HepG2 (cell line): Measurements from ENCODE around the gene RNU7-1. TPM values are rescaled to one million over a fixed set of nuclear protein-coding genes. Genes with fewer than 3 reads are reported as not detected.

Source experiments
- ARNT2 ChIP-seq: sonication (generic); formaldehyde crosslinking; IDR thresholded peaks from 2 replicates; pipeline ENCODE4 v1.8.0; 2022; ENCODE audit warnings: mild to moderate bottlenecking, low read depth, missing genetic modification reagents, moderate library complexity
- DNMT1 ChIP-seq: sonication (generic); formaldehyde crosslinking; IDR thresholded peaks from 2 replicates; pipeline ENCODE4 v1.5.1; 2020; ENCODE audit warnings: mild to moderate bottlenecking, missing genetic modification reagents
- EZH2 ChIP-seq: conservative IDR thresholded peaks from 2 replicates; pipeline ENCODE4 v1.6.1; 2012; ENCODE audit warnings: mild to moderate bottlenecking, low read depth, low read length, moderate library complexity
- FOXO1 ChIP-seq: sonication (generic); formaldehyde crosslinking; IDR thresholded peaks from 2 replicates; pipeline ENCODE4 v1.4.0; 2020; ENCODE audit warnings: missing genetic modification reagents
- HOXD1 ChIP-seq: sonication (generic); formaldehyde crosslinking; IDR thresholded peaks from 2 replicates; pipeline ENCODE4 v1.5.0; 2020; ENCODE audit warnings: missing genetic modification reagents
- IRX3 ChIP-seq: sonication (generic); formaldehyde crosslinking; IDR thresholded peaks from 2 replicates; pipeline ENCODE4 v1.8.1; 2023; ENCODE audit warnings: mild to moderate bottlenecking, low read depth, missing genetic modification reagents, borderline replicate concordance
- JUN ChIP-seq: sonication (generic); formaldehyde crosslinking; IDR thresholded peaks from 2 replicates; pipeline ENCODE4 v1.4.0; 2020; ENCODE audit warnings: mild to moderate bottlenecking, missing genetic modification reagents
- MAFK ChIP-seq, 2 experiments: IDR thresholded peaks in 1 of 2; conservative IDR thresholded peaks in 1 of 2; 2 replicates each; pipeline ENCODE4 v1.6.1; 2011; ENCODE audit warnings: improper control_type of control experiment in 2 of 2, low read length in 2 of 2
- MAZ ChIP-seq, 2 experiments: sonication (generic) in 1 of 2; formaldehyde crosslinking in 1 of 2; IDR thresholded peaks; 2 replicates each; pipeline versions ENCODE4 v1.5.0 to v1.6.1; 2012 to 2020; ENCODE audit warnings: low read depth in 2 of 2, mild to moderate bottlenecking in 2 of 2, borderline replicate concordance in 1 of 2, improper control_type of control experiment in 1 of 2, low read length in 1 of 2, missing genetic modification reagents in 1 of 2, moderate library complexity in 1 of 2
- NBN ChIP-seq: fragments of 450-650 bp; conservative IDR thresholded peaks from 2 replicates; pipeline ENCODE4 v1.6.1; 2017
- NR3C1 ChIP-seq: sonication (generic); formaldehyde crosslinking; IDR thresholded peaks from 2 replicates; pipeline ENCODE4 v1.4.0; 2020; ENCODE audit warnings: missing genetic modification reagents
- NRL ChIP-seq: sonication (generic); formaldehyde crosslinking; IDR thresholded peaks from 2 replicates; pipeline ENCODE4 v1.5.0; 2020; ENCODE audit warnings: missing genetic modification reagents, mild to moderate bottlenecking, moderate library complexity, borderline replicate concordance
- POGZ ChIP-seq: sonication (generic); formaldehyde crosslinking; IDR thresholded peaks from 2 replicates; pipeline ENCODE4 v1.4.0; 2020; ENCODE audit warnings: mild to moderate bottlenecking, missing genetic modification reagents
- RAD51 ChIP-seq: fragments of 450-650 bp; IDR thresholded peaks from 2 replicates; pipeline ENCODE4 v1.6.1; 2016; ENCODE audit warnings: borderline replicate concordance
- RARA ChIP-seq: IDR thresholded peaks from 2 replicates; pipeline ENCODE4 v1.6.1; 2016; ENCODE audit warnings: missing genetic modification reagents, missing compliant biosample characterization
- RBFOX2 ChIP-seq: fragments of 200-400 bp; formaldehyde crosslinking; IDR thresholded peaks from 2 replicates; pipeline ENCODE4 v1.6.1; 2017; ENCODE audit warnings: low read depth, mild to moderate bottlenecking, low read length
- RXRA ChIP-seq: sonication (generic); formaldehyde crosslinking; IDR thresholded peaks from 2 replicates; pipeline ENCODE4 v1.5.1; 2020; ENCODE audit warnings: missing genetic modification reagents
- SMC3 ChIP-seq: IDR thresholded peaks from 2 replicates; pipeline ENCODE4 v1.6.1; 2011; ENCODE audit warnings: low read length, improper control_type of control experiment
- ZBTB1 ChIP-seq: sonication (generic); formaldehyde crosslinking; IDR thresholded peaks from 2 replicates; pipeline ENCODE4 v1.4.0; 2020; ENCODE audit warnings: missing genetic modification reagents, borderline replicate concordance
- ZNF24 ChIP-seq: fragments of 450-650 bp; IDR thresholded peaks from 2 replicates; pipeline ENCODE4 v1.6.1; 2017; ENCODE audit warnings: antibody characterized with exemption, mild to moderate bottlenecking
- ZNF3 ChIP-seq: IDR thresholded peaks from 2 replicates; pipeline ENCODE4 v1.7.0; 2017; ENCODE audit warnings: inconsistent platforms
- ZNF30 ChIP-seq: sonication (generic); formaldehyde crosslinking; IDR thresholded peaks from 2 replicates; pipeline ENCODE4 v1.5.0; 2020; ENCODE audit warnings: mild to moderate bottlenecking, missing genetic modification reagents
- ZNF326 ChIP-seq: sonication (generic); formaldehyde crosslinking; IDR thresholded peaks from 2 replicates; pipeline ENCODE4 v1.4.0; 2020; ENCODE audit warnings: missing genetic modification reagents, borderline replicate concordance
- ZNF382 ChIP-seq: sonication (generic); formaldehyde crosslinking; IDR thresholded peaks from 2 replicates; pipeline ENCODE4 v1.5.0; 2020; ENCODE audit warnings: missing genetic modification reagents, mild to moderate bottlenecking, borderline replicate concordance
- ZNF652 ChIP-seq: IDR thresholded peaks from 2 replicates; pipeline ENCODE4 v1.6.1; 2016; ENCODE audit warnings: low read depth, borderline replicate concordance
- ZNF703 ChIP-seq: sonication (generic); formaldehyde crosslinking; IDR thresholded peaks from 2 replicates; pipeline ENCODE4 v1.5.1; 2020; ENCODE audit warnings: missing genetic modification reagents, mild to moderate bottlenecking, moderate library complexity, borderline replicate concordance
- ZNF746 ChIP-seq: sonication (generic); formaldehyde crosslinking; IDR thresholded peaks from 2 replicates; pipeline ENCODE4 v1.8.0; 2022; ENCODE audit warnings: mild to moderate bottlenecking, missing genetic modification reagents
- polyA plus RNA-seq, 8 experiments: library from polyadenylated mRNA; depleted of rRNA in 3 of 8; stranded (reverse) in 7 of 8; unstranded in 1 of 8; fragments of >200 nt; fragmentation: Illumina TruSeq in 4 of 8; extraction: Trizol in 4 of 8; gene quantifications; 2 replicates each; pipeline versions ENCODE4 v1.2.1 to v1.2.3, GENCODE V29; 2011 to 2016; ENCODE audit warnings: low read depth in 4 of 8, missing spikeins in 1 of 8, mixed read lengths in 1 of 8; ENCODE audit not compliant: insufficient read depth in 1 of 8
- total RNA-seq, 5 experiments: library from RNA; depleted of rRNA; stranded (reverse); fragments of >200 nt; fragmentation: Illumina TruSeq; extraction: Trizol; gene quantifications; 2 replicates each; pipeline ENCODE4 v1.2.3, GENCODE V29; 2016; ENCODE audit warnings: low read depth in 1 of 5
- TF ChIP-seq, protein P1 (sequence below): sonication (generic); formaldehyde crosslinking; IDR thresholded peaks from 2 replicates; pipeline ENCODE4 v1.5.1; 2020; ENCODE audit warnings: missing genetic modification reagents, mild to moderate bottlenecking, borderline replicate concordance
- TF ChIP-seq, protein P2 (sequence below): IDR thresholded peaks from 2 replicates; pipeline ENCODE4 v1.6.1; 2016; ENCODE audit warnings: missing genetic modification reagents, missing compliant biosample characterization
- TF ChIP-seq, protein P3 (sequence below): IDR thresholded peaks from 2 replicates; pipeline ENCODE4 v1.6.1; 2016; ENCODE audit warnings: low read depth, control low read depth

The RNU7-1 gene
- total and polyA plus RNA-seq, 2 of the 13 experiments (the other 11 are each of a cell fraction or from before 2014, with no cell fraction given), result not detected

DNA sequence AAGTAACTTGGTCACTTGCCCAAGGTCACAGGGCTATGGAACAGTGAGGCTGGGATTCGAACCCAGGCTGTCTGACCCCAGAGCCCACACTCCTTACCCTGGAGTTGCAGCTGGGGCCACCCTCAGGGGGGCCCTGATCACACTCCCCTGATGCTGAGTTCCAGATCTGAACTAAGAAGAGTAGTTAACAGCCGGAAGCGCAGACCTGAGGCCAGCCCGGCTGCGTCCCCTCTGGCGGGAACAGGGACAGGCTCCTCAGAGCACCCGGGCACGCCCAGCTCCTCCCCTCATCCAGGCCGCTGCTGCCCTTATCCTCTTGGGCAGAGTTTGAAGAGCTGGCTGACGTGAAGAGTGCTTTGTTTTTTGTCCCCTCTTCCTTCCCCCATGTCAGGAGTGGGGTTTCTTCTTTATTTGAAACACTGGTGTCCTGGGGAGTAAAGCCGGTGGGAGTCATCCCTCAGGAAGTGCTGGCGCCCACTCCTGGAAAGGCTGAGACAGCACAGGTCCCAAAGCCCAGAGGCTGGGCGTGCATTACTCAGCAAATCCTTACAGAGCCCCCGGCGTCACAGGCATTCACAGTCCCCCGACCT lies 18.2 kb downstream of the RNU7-1 start (continued):
- TF ChIP-seq RAD51 (no peak), ZNF24 (no peak), RXRA (peak; percentile 32; the same call in 1 of the 2 replicates), EZH2 (no peak), JUN (no peak), NR3C1 (CRISPR knock-in tag) (no peak), DNMT1 (no peak), ZBTB1 (CRISPR knock-in tag) (no peak), ZNF30 (no peak), NBN (no peak), MAZ (IDR thresholded peaks at IDR 0.05; ENCODE audit: borderline replicate concordance, low read depth, low read length) (no peak), MAZ (CRISPR knock-in tag; IDR thresholded peaks at IDR 0.05; ENCODE audit: low read depth) (peak; percentile 39; the same call in 1 of the 2 replicates), ZNF3 (no peak), ZNF703 (CRISPR knock-in tag) (no peak), MAFK (conservative IDR thresholded peaks at IDR 0.05 in 1 of 2, IDR thresholded peaks at IDR 0.05 in 1 of 2; ENCODE audit: low read length in 2 of 2) (peak; percentile 83 to 92), ZNF746 (CRISPR knock-in tag) (no peak), HOXD1 (CRISPR knock-in tag) (no peak), IRX3 (CRISPR knock-in tag) (no peak), ARNT2 (CRISPR knock-in tag) (no peak), ZNF382 (CRISPR knock-in tag) (no peak), ZNF652 (CRISPR knock-in tag) (no peak), ZNF326 (CRISPR knock-in tag) (no peak), RBFOX2 (no peak), RARA (CRISPR knock-in tag) (no peak), FOXO1 (CRISPR knock-in tag) (no peak), POGZ (CRISPR knock-in tag) (0 out of 2 replicates have a peak, but pooled peaks have one; percentile 12), NRL (peak; percentile 47; the same call in 1 of the 2 replicates), SMC3 (peak; percentile 47)
- TF ChIP-seq, protein P1, sequence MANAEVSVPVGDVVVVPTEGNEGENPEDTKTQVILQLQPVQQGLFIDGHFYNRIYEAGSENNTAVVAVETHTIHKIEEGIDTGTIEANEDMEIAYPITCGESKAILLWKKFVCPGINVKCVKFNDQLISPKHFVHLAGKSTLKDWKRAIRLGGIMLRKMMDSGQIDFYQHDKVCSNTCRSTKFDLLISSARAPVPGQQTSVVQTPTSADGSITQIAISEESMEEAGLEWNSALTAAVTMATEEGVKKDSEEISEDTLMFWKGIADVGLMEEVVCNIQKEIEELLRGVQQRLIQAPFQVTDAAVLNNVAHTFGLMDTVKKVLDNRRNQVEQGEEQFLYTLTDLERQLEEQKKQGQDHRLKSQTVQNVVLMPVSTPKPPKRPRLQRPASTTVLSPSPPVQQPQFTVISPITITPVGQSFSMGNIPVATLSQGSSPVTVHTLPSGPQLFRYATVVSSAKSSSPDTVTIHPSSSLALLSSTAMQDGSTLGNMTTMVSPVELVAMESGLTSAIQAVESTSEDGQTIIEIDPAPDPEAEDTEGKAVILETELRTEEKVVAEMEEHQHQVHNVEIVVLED (CRISPR knock-in tag), result no peak
- TF ChIP-seq, protein P2, sequence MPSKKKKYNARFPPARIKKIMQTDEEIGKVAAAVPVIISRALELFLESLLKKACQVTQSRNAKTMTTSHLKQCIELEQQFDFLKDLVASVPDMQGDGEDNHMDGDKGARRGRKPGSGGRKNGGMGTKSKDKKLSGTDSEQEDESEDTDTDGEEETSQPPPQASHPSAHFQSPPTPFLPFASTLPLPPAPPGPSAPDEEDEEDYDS, result 0 out of 2 replicates have a peak, but pooled peaks have one; percentile 21
- TF ChIP-seq, protein P3, sequence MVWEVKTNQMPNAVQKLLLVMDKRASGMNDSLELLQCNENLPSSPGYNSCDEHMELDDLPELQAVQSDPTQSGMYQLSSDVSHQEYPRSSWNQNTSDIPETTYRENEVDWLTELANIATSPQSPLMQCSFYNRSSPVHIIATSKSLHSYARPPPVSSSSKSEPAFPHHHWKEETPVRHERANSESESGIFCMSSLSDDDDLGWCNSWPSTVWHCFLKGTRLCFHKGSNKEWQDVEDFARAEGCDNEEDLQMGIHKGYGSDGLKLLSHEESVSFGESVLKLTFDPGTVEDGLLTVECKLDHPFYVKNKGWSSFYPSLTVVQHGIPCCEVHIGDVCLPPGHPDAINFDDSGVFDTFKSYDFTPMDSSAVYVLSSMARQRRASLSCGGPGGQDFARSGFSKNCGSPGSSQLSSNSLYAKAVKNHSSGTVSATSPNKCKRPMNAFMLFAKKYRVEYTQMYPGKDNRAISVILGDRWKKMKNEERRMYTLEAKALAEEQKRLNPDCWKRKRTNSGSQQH (CRISPR knock-in tag), result peak; percentile 85; the same call in 1 of the 2 replicates
